Prostate gland (tissue), 2 donors: Measurements from ENCODE around the gene TJP2.

Experiments used
- CTCF ChIP-seq, 4 experiments: fragments of 200-600 bp in 2 of 4; fragments of 450-650 bp in 2 of 4; sonication (generic) in 2 of 4; IDR thresholded peaks; 1 replicate in 3 of 4; 2 replicates in 1 of 4; pipeline ENCODE4 v1.5.1; 2016 to 2019; ENCODE audit warnings: antibody characterized with exemption in 4 of 4, mild to moderate bottlenecking in 2 of 4, moderate library complexity in 2 of 4
- POLR2A ChIP-seq: fragments of 450-650 bp; IDR thresholded peaks from one replicate; pipeline ENCODE4 v1.6.1; 2016; ENCODE audit warnings: antibody characterized with exemption, mild to moderate bottlenecking
- POLR2AphosphoS5 ChIP-seq: sonication (generic); formaldehyde crosslinking; IDR thresholded peaks from one replicate; pipeline ENCODE4 v1.6.1; 2017; ENCODE audit warnings: antibody characterized with exemption

DNA sequence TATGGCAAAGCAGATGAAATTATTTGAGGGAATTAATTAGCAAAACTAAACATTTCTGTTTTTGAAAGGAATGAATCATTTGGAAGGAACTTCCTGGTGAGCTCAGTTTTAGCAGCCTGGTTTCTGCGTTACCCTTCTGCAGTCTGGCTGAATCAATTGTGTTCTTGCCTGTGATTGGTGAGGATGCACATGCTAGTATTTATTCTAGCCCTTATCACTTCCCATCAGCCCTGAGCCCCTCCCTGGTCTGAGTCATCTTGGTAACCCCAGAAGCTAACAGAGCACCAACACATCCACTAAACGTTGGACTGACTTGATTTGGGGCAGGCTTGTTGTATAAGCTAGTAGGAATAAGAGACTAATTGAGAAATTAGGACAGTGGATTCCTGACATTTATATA, 6.6 kb downstream of the TJP2 start:
- TF ChIP-seq CTCF (IDR thresholded peaks at IDR 0.05) (no peak), POLR2AphosphoS5 (peak; percentile 61), POLR2A (no peak)
